Stimulated activated CD8-positive, alpha-beta memory T cell treated with anti-CD3 and anti-CD28 coated beads, Interleukin-15, amount 100 ng/mL, for 1 hour (primary cell): ENCODE data around the gene ERMARD.

Experiments
- DNase-seq: peaks from one replicate; pipeline ENCODE4 v3.0.0-alpha.2; 2020; ENCODE audit warnings: low read depth

The ERMARD gene

GRCh38 chr6:169751242-169752073 is at the start of gene ERMARD, which contains the start of gene DYNLT2:
Gene ERMARD (plus strand): TSS chr6:169751622. CDS start chr6:169751658, 36 bp downstream.
Gene DYNLT2 (minus strand): TSS chr6:169751572. CDS start chr6:169751458, 114 bp downstream.
- peak; percentile 90 for DNase-seq

GRCh38 chr6:169701954-169702839 is 49.2 kb upstream of the ERMARD start, which contains the start of the genes C6orf120 and WDR27:
Gene C6orf120 (plus strand): TSS chr6:169702126. CDS start chr6:169702460, 334 bp downstream.
Gene WDR27 (minus strand): TSS chr6:169702029. CDS start chr6:169689005, 13,024 bp downstream.
- peak; percentile 95 for DNase-seq

- DNase-seq, result no peak
These were observed 48.6 kb upstream of the ERMARD start for GRCh38 chr6:169702840-169703246.

DNA sequence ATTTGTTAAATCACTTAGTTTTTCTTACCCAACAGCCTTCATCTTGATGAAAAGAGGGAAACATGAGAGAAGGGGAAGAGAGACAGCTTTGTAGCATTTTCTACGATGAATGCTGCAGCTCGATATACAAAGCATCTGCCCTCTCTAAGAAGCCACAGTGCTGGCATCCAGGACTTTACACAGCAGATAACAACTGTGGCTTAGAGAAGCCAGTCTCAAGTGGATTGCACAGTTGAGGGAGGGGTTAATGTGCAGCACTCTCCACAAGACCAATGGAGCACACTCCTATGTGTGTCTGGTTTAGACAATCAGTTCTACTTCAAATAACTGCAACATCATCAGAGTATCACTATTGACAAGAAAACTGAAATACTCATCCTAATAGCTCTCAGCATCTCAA is 43.6 kb upstream of the ERMARD start:
- no peak for DNase-seq

GRCh38 chr6:169709293-169709692 is 42.1 kb upstream of the ERMARD start:
- DNase-seq, result no peak

GRCh38 chr6:169710009-169710408 is 41.4 kb upstream of the ERMARD start:
- no peak for DNase-seq

GRCh38 chr6:169714178-169714577 is 37.2 kb upstream of the ERMARD start:
- DNase-seq, result no peak

GRCh38 chr6:169714595-169714994 is 36.8 kb upstream of the ERMARD start:
- DNase-seq, result no peak

GRCh38 chr6:169719117-169719516 is 32.3 kb upstream of the ERMARD start:
- no peak for DNase-seq

GRCh38 chr6:169720207-169720855 is 31.1 kb upstream of the ERMARD start:
- DNase-seq, result no peak

GRCh38 chr6:169722362-169723199 is 28.8 kb upstream of the ERMARD start:
- no peak for DNase-seq

DNA sequence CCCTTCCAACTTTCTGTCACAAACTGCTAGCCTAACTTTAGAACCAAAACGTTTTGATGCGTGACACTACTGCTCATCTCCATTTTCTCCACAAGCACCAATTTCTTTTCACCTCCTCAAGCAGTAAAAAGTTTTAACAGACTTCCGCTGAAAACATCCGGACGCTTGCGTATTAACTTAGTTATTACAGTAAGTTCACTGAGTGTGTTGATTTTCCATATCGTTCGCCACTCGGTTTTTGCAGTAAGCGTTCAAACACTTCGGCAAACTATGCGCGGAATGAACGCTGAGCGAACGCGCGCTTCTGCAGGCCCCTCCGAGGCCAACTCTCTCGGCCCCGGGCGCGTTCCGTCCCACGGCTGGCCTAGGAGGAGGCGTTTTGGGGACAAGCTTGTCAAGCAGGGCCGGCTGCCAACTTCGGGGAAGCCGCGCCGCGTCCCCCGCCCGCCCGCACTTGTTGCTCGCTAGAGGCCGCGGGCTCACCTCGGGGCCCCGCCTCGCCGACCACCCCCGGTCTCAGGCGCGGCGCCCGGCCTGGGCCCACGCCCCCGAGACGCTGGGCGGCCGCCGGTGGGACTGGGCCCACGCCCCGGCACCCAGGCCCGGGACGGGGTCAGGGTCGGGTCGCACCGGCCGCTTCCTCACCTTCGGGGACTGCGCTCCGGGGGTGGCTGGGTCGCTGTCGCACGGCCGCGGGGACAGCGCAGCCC is 28.1 kb upstream of the ERMARD start:
- DNase-seq, result peak; percentile 32

- DNase-seq, result no peak
These were observed 27.4 kb upstream of the ERMARD start for GRCh38 chr6:169723991-169724493.

- DNase-seq, result peak; percentile 30
These were observed 26.8 kb upstream of the ERMARD start, which contains the start of gene PHF10 for GRCh38 chr6:169724494-169725124. Gene PHF10 (minus strand): TSS chr6:169724500. CDS start chr6:169723931, 569 bp downstream.

DNA sequence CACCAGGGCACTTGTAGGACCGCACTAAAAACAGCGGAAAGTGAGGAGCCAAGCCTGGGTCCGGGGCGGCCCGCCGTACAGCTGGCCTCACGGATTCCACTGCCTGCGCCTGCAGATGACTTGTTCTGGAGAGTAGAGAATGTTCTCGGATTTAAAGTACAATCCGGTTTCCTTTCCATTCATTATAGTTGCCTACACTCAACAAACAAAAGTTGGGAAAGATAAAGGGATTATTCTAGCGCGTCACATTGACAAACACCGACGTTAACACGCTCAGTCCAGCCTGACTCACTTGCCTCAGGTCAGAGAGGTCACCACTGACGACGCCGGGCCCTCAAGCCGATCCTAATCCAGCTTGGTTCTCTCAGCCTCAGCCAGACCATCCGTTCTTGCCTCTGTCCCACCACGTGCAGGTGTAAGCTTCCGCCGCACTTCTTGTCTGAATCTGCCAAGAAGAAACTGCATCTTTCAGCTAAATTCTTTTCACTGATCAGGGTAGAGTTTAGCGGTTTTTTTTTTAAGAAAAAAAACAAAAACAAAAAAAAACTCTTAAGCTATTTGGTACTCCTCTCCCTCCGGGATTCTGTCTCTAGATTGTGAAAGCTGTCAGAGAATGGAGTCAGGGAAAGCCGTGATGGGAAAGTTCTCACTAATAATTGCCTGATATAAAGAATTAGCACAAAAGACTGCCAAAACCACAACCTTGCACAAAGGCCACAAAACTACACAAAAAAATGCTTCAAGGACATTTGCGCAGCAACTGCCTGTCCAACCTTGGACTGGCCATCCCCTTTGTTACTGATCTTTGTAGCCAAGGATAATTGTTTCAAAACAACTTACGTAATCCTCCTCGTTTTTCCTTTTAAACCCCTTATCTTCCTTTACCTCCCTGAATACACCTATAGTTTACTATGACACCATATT is 26.0 kb upstream of the ERMARD start:
- DNase-seq, result no peak

DNA sequence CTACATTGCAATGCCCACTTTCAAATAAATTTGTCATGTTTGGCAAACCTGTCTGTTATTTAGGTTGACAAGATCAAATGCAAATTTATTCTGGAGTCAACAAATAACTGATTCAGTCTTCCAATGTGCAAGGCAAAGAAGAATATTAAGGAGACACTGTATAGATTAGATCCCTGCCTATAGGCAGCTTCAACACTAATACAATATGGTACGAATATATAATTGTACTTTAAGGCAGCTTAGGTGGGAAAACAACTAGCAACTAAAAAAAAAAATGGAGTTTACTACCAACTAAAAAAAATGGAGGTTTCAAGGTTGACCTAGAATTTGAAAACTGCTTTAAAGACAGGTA is 25.4 kb upstream of the ERMARD start:
- no peak for DNase-seq

- no peak for DNase-seq
These were observed 24.5 kb upstream of the ERMARD start for GRCh38 chr6:169726963-169727362.

DNA sequence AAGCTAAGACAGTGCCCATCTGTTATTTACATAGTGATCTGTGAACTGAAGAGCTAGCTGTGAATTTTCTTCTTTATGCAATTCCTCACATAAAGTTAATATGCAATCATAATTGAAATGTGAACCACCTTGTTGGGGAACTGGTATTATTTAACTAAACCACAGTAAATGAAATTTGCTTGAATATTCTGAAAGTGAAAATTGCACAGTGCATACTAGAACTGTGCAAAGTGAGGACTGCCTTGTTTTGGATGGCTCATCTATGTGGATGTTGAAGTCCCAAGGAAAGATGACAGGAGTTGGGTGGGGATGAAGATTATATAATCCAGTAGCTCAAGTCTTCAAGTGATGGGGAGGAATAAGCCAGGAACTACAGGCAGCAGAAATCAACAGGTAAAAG is 21.5 kb upstream of the ERMARD start:
- DNase-seq, result no peak
